ENCODE measurements around the gene CHCHD3.

Gene CHCHD3

GRCh38 chr7:132856416-132856815 is 225.5 kb downstream of the CHCHD3 start:
- no peaks in the 10 kb centered on the region for H3K27me3 ChIP-seq (ENCODE audit: control insufficient read depth, insufficient read depth, low read length)
- H3K9ac ChIP-seq (ENCODE audit: low read length) = no peak overlapping the region
- no peak overlapping the region for H3K27ac ChIP-seq (ENCODE audit: low read length)
- no peak overlapping the region for H3K4me3 ChIP-seq (ENCODE audit: low read length)
- peaks cover 10% of the 10 kb centered on the region for H3K4me1 ChIP-seq (ENCODE audit: control insufficient read depth, low read depth, low read length)
- H3K9me3 ChIP-seq (ENCODE audit: control insufficient read depth, low read depth, low read length) = no peaks in the 10 kb centered on the region
- no peaks in the 10 kb centered on the region for H3K36me3 ChIP-seq (ENCODE audit: control insufficient read depth, low read depth, low read length)

GRCh38 chr7:132855901-132856300 is 226.0 kb downstream of the CHCHD3 start:
- H3K4me3 ChIP-seq (ENCODE audit: low read length) = no peak overlapping the region
- H3K27ac ChIP-seq (ENCODE audit: low read length) = no peak overlapping the region
- H3K9ac ChIP-seq (ENCODE audit: low read length) = no peak overlapping the region
- H3K27me3 ChIP-seq (ENCODE audit: control insufficient read depth, insufficient read depth, low read length) = no peaks in the 10 kb centered on the region
- H3K9me3 ChIP-seq (ENCODE audit: control insufficient read depth, low read depth, low read length) = no peaks in the 10 kb centered on the region
- no peaks in the 10 kb centered on the region for H3K36me3 ChIP-seq (ENCODE audit: control insufficient read depth, low read depth, low read length)
- peaks cover 10% of the 10 kb centered on the region for H3K4me1 ChIP-seq (ENCODE audit: control insufficient read depth, low read depth, low read length)

DNA sequence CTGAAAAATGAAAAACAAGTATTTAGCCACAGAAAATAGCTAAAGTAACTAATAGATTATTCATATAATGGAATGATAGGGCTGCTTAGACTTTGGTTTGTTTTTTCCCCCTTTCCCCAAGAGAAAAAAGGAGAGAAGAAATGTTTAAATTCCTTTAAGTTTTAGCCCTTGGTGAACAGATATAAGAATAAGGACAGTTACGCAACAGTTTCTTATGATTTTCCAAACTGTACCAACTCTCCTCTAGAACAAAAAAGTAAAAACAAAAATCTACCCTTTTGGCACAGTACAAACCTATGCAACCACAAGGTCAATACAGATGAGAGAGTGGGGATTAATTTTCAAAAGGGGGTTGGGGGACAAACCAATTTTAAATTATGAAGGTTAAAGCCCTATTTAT is 227.7 kb downstream of the CHCHD3 start:
- Histone ChIP-seq H3K9me3 (ENCODE audit: control insufficient read depth, low read depth, low read length) (no peaks in the 10 kb centered on the region), H3K36me3 (ENCODE audit: control insufficient read depth, low read depth, low read length) (no peaks in the 10 kb centered on the region), H3K27ac (ENCODE audit: low read length) (no peak overlapping the region), H3K4me3 (ENCODE audit: low read length) (no peak overlapping the region), H3K27me3 (ENCODE audit: control insufficient read depth, insufficient read depth, low read length) (no peaks in the 10 kb centered on the region), H3K9ac (ENCODE audit: low read length) (no peak overlapping the region), H3K4me1 (ENCODE audit: control insufficient read depth, low read depth, low read length) (peaks cover 10% of the 10 kb centered on the region)

DNA sequence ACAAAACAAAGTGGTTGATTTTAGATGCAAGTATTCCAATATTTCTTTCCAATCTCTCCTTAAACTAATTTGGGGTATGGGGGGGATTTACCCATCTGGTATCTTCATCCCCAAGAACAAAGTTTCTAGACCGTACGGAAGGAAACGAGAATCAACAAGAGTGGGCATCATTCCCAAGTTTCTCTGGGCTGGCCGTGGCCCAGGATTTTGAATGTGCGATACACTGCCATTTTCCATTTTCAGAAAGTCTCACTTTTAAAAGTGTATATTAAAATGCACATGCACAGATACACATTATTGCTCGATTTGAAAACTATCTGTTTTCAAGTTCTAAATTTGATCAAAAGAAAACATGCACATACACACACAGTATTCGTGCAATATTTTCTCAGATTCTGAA is 234.5 kb downstream of the CHCHD3 start:
- Histone ChIP-seq H3K27ac (ENCODE audit: low read length) (no peak overlapping the region), H3K27me3 (ENCODE audit: control insufficient read depth, insufficient read depth, low read length) (no peaks in the 10 kb centered on the region), H3K9ac (ENCODE audit: low read length) (no peak overlapping the region)

GRCh38 chr7:132846086-132846485 is 235.8 kb downstream of the CHCHD3 start:
- Histone ChIP-seq H3K4me3 (ENCODE audit: low read length) (no peak overlapping the region), H3K27ac (ENCODE audit: low read length) (no peak overlapping the region), H3K4me1 (ENCODE audit: control insufficient read depth, low read depth, low read length) (no peaks in the 10 kb centered on the region), H3K9me3 (ENCODE audit: control insufficient read depth, low read depth, low read length) (no peaks in the 10 kb centered on the region), H3K27me3 (ENCODE audit: control insufficient read depth, insufficient read depth, low read length) (no peaks in the 10 kb centered on the region), H3K9ac (ENCODE audit: low read length) (no peak overlapping the region), H3K36me3 (ENCODE audit: control insufficient read depth, low read depth, low read length) (no peaks in the 10 kb centered on the region)

More for the DNA sequence above, 234.5 kb downstream of the CHCHD3 start:
- Histone ChIP-seq H3K4me1 (ENCODE audit: control insufficient read depth, low read depth, low read length) (no peaks in the 10 kb centered on the region), H3K9me3 (ENCODE audit: control insufficient read depth, low read depth, low read length) (no peaks in the 10 kb centered on the region), H3K4me3 (ENCODE audit: low read length) (no peak overlapping the region), H3K36me3 (ENCODE audit: control insufficient read depth, low read depth, low read length) (no peaks in the 10 kb centered on the region)

DNA sequence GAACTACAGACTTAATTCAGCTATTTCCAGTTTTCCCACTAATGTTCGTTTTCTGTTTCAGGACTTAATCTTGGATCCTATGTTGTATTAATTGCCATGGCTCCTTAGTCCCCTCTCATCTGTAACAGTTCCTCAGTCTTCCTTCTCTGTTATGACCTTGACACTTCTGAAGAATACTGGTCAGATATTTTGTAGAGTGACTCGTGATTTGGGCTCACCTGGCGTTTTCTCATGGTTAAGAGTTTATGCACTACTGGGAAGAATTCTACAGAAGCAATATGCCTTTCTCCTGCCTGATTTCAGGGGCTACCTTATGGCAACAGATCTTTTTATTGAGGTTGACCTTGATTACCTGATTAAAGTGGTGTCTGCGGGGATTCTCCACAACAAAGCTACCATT is 239.4 kb downstream of the CHCHD3 start:
- H3K36me3 ChIP-seq (ENCODE audit: control insufficient read depth, low read depth, low read length) = no peaks in the 10 kb centered on the region
- no peaks in the 10 kb centered on the region for H3K27me3 ChIP-seq (ENCODE audit: control insufficient read depth, insufficient read depth, low read length)
- no peak overlapping the region for H3K27ac ChIP-seq (ENCODE audit: low read length)
- no peak overlapping the region for H3K9ac ChIP-seq (ENCODE audit: low read length)
- peaks cover 5% of the 10 kb centered on the region for H3K4me1 ChIP-seq (ENCODE audit: control insufficient read depth, low read depth, low read length)
- H3K9me3 ChIP-seq (ENCODE audit: control insufficient read depth, low read depth, low read length) = no peaks in the 10 kb centered on the region
- H3K4me3 ChIP-seq (ENCODE audit: low read length) = no peak overlapping the region

- Histone ChIP-seq H3K4me1 (ENCODE audit: control insufficient read depth, low read depth, low read length) (peaks cover 5% of the 10 kb centered on the region), H3K9me3 (ENCODE audit: control insufficient read depth, low read depth, low read length) (no peaks in the 10 kb centered on the region), H3K9ac (ENCODE audit: low read length) (no peak overlapping the region), H3K4me3 (ENCODE audit: low read length) (no peak overlapping the region), H3K27me3 (ENCODE audit: control insufficient read depth, insufficient read depth, low read length) (no peaks in the 10 kb centered on the region), H3K27ac (ENCODE audit: low read length) (no peak overlapping the region), H3K36me3 (ENCODE audit: control insufficient read depth, low read depth, low read length) (peaks cover 3% of the 10 kb centered on the region)
Measured at GRCh38 chr7:132840199-132840598, 241.7 kb downstream of the CHCHD3 start.

- Histone ChIP-seq H3K36me3 (ENCODE audit: control insufficient read depth, low read depth, low read length) (peaks cover 3% of the 10 kb centered on the region), H3K4me1 (ENCODE audit: control insufficient read depth, low read depth, low read length) (peaks cover 5% of the 10 kb centered on the region)
Measured at GRCh38 chr7:132838313-132838712, 243.6 kb downstream of the CHCHD3 start.

GRCh38 chr7:132837529-132837928 is 244.4 kb downstream of the CHCHD3 start:
- H3K4me1 ChIP-seq (ENCODE audit: control insufficient read depth, low read depth, low read length) = peaks cover 5% of the 10 kb centered on the region
- no peak overlapping the region for H3K4me3 ChIP-seq (ENCODE audit: low read length)
- no peaks in the 10 kb centered on the region for H3K9me3 ChIP-seq (ENCODE audit: control insufficient read depth, low read depth, low read length)
- no peak overlapping the region for H3K27ac ChIP-seq (ENCODE audit: low read length)
- H3K27me3 ChIP-seq (ENCODE audit: control insufficient read depth, insufficient read depth, low read length) = no peaks in the 10 kb centered on the region
- H3K36me3 ChIP-seq (ENCODE audit: control insufficient read depth, low read depth, low read length) = peaks cover 3% of the 10 kb centered on the region
- H3K9ac ChIP-seq (ENCODE audit: low read length) = no peak overlapping the region

More at GRCh38 chr7:132838313-132838712, 243.6 kb downstream of the CHCHD3 start:
- Histone ChIP-seq H3K27ac (ENCODE audit: low read length) (no peak overlapping the region), H3K9ac (ENCODE audit: low read length) (no peak overlapping the region), H3K27me3 (ENCODE audit: control insufficient read depth, insufficient read depth, low read length) (no peaks in the 10 kb centered on the region), H3K4me3 (ENCODE audit: low read length) (no peak overlapping the region), H3K9me3 (ENCODE audit: control insufficient read depth, low read depth, low read length) (no peaks in the 10 kb centered on the region)

DNA sequence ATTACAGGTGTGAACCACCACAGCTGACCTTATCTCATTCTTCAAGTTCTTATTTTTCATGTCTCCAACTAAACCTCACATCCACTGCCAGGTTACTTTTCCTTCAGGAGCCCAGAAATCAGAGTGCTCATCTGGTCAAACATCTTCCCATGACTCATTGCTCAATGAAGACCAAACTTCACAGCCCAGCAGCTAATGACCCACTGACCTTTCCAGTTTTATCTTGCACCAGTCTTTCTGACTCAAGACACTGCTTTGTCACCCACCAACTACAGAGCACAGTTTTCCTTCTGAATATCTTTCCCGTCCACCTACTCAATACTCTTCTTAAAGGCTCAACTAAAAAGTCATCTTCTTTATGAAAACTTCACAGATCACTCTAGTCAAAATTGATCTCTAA is 245.1 kb downstream of the CHCHD3 start:
- no peaks in the 10 kb centered on the region for H3K27me3 ChIP-seq (ENCODE audit: control insufficient read depth, insufficient read depth, low read length)
- H3K36me3 ChIP-seq (ENCODE audit: control insufficient read depth, low read depth, low read length) = peaks cover 3% of the 10 kb centered on the region
- H3K4me3 ChIP-seq (ENCODE audit: low read length) = no peak overlapping the region
- no peak overlapping the region for H3K27ac ChIP-seq (ENCODE audit: low read length)
- H3K4me1 ChIP-seq (ENCODE audit: control insufficient read depth, low read depth, low read length) = peaks cover 5% of the 10 kb centered on the region
- H3K9me3 ChIP-seq (ENCODE audit: control insufficient read depth, low read depth, low read length) = no peaks in the 10 kb centered on the region
- H3K9ac ChIP-seq (ENCODE audit: low read length) = no peak overlapping the region

DNA sequence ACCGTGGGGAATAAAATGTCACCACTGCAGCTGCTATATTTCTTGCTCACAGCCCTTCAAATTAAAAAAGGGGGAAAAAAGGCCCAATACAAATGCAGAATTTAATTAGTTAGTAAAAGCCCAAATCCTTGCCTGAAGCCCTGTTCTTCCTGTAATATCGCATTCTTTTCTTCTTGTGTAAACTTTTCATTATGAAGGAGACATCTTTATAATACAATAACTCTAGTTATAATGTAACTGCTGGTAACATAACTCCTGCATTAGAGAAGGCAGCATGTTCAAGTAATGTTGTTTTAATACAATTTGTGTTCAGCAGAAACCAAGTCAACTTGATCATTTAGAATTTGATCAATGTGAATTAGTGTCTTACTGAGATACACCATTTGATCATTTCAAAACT is 250.9 kb downstream of the CHCHD3 start:
- Histone ChIP-seq H3K9me3 (ENCODE audit: control insufficient read depth, low read depth, low read length) (no peaks in the 10 kb centered on the region), H3K9ac (ENCODE audit: low read length) (no peak overlapping the region), H3K36me3 (ENCODE audit: control insufficient read depth, low read depth, low read length) (no peaks in the 10 kb centered on the region), H3K4me1 (ENCODE audit: control insufficient read depth, low read depth, low read length) (no peaks in the 10 kb centered on the region), H3K4me3 (ENCODE audit: low read length) (no peak overlapping the region), H3K27ac (ENCODE audit: low read length) (no peak overlapping the region), H3K27me3 (ENCODE audit: control insufficient read depth, insufficient read depth, low read length) (no peaks in the 10 kb centered on the region)

GRCh38 chr7:132828502-132828901 is 253.4 kb downstream of the CHCHD3 start:
- no peak overlapping the region for H3K27ac ChIP-seq (ENCODE audit: low read length)
- no peaks in the 10 kb centered on the region for H3K9me3 ChIP-seq (ENCODE audit: control insufficient read depth, low read depth, low read length)
- no peaks in the 10 kb centered on the region for H3K27me3 ChIP-seq (ENCODE audit: control insufficient read depth, insufficient read depth, low read length)
- no peak overlapping the region for H3K9ac ChIP-seq (ENCODE audit: low read length)
- H3K4me3 ChIP-seq (ENCODE audit: low read length) = no peak overlapping the region
- H3K36me3 ChIP-seq (ENCODE audit: control insufficient read depth, low read depth, low read length) = no peaks in the 10 kb centered on the region
- H3K4me1 ChIP-seq (ENCODE audit: control insufficient read depth, low read depth, low read length) = no peaks in the 10 kb centered on the region

All from iPS-18a (cell line).